Fibroblast of mammary gland (primary cell): ENCODE data around the gene VDR.

Experiments
- DNase-seq: peaks from one replicate; pipeline ENCODE4 v3.0.0-alpha.2; 2010; ENCODE audit warnings: low read depth
- H3K4me3 ChIP-seq: 2 replicates; pipeline ENCODE4 v1.5.1; 2011; ENCODE audit warnings: low read depth, mild to moderate bottlenecking, low read length, moderate library complexity; ENCODE audit not compliant: control insufficient read depth
- CTCF ChIP-seq: conservative IDR thresholded peaks from 2 replicates; pipeline ENCODE4 v1.5.1; 2011; ENCODE audit warnings: low read depth, low read length, inconsistent platforms; ENCODE audit not compliant: control insufficient read depth, insufficient read depth

Gene VDR

GRCh38 chr12:47940773-47941474, 36.1 kb upstream of the VDR start:
- no peak for DNase-seq
- no peak for TF ChIP-seq CTCF
- H3K4me3 ChIP-seq = no peak overlapping the region

- no peak for DNase-seq
- no peak for TF ChIP-seq CTCF
- no peak overlapping the region for H3K4me3 ChIP-seq
Measured at GRCh38 chr12:47939009-47939601, 34.3 kb upstream of the VDR start.

- DNase-seq = no peak
- TF ChIP-seq CTCF = no peak
- no peak overlapping the region for H3K4me3 ChIP-seq
Measured at GRCh38 chr12:47938594-47938993, 33.8 kb upstream of the VDR start.

GRCh38 chr12:47938093-47938492, 33.3 kb upstream of the VDR start:
- peak; percentile 38 for DNase-seq
- H3K4me3 ChIP-seq = no peak overlapping the region
- no peak for TF ChIP-seq CTCF

- DNase-seq = peak; percentile 80
- TF ChIP-seq CTCF = no peak
- H3K4me3 ChIP-seq = no peak overlapping the region
Measured at GRCh38 chr12:47935184-47935583, 30.4 kb upstream of the VDR start.

GRCh38 chr12:47931187-47931586, 26.4 kb upstream of the VDR start:
- no peak overlapping the region for H3K4me3 ChIP-seq
- DNase-seq = no peak
- no peak for TF ChIP-seq CTCF
